ENCODE data around the gene DEFB128.
A peak's percentile ranks its signal among the peaks of the same experiment; 100 is the strongest.
"Not testable (repeated sequence)": the region's sequence is repeated elsewhere in the genome, so short reads cannot be mapped to it uniquely, and the experiment has no call there.

DEFB128 gene

DNA sequence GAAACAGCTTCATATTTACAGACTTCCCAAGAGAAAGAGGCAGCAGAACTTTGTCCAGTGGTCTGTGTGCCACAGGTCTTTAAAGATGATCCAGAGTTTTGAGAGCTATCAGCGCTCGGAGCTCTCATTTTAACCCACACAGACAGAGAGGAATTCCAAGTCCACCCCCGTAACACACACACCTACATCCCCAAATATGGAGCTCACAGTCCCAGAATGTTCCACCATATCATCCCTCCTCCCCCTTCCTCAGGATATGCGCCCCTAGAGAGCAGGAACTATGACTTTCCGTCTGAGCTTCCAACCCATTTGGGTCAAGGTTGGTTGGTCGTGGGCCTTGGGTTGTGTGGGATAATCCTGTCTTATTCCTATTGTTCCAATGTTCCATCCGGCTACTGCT, at the start of gene DEFB128:
TSS of gene DEFB128 (minus strand) at position 101 of the 400 bp plus-strand sequence. CDS start at position 13, 88 bp downstream.
- no peak for DNase-seq

DNA sequence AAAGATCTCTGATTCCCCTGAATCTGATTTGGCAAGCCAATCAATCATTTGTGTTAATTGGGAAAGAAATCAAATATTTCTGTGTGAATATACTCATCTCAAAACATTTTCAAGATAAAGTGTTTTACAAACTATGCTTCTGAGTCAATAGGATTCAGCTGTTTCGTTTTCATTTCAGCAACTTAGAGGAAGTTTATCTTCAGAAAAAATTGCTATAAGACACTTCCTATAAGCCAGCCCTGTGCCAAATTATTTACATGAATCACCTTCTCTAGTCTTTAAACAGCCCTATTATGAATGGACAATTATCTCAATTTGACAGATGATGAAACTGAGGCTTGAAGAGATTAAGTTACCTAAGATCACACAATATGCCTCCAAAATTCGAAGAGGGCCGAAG, 48.4 kb upstream of the DEFB128 start:
- no peak for DNase-seq

DNA sequence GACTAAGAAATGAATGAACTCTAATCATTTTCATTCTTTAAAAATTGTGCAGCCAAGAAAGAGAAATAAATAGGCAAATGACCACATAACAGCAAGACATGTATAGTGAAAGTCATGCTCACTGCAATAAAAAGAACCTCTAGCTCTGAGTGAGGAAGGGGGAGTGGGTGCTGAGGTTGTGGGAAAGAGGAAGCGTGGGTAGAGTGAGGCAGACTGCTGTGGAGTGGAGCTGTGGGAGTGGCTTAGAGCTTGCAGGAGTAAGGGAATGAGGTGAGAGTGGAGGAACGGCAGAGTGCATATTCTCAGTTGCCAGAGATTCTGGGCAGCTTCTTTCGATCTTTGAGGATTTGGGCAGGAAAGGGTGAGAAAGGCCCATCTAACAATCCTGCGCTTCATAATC, 48.0 kb upstream of the DEFB128 start:
- peak in 1 of 2 donors; percentile 22 for DNase-seq

DNA sequence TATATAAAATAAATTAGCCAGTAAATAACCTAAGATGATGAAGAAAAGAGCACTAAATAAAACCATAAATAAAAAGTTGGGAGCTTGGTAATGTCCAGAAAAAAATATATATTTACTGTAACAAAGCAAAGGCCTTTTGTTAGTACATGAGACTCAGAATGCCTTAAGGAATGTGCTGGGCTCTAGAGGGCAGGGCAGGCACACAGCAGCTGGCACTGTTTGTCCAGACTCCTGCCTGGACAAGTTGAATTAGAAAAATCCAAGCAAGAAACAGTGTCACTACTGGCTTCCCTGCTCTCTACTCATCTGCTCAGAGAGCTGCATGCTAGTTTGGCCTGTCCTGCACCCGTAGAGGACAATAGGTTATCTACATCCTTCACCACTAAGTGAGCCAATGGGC, 46.4 kb upstream of the DEFB128 start:
- peak in 1 of 2 donors; percentile 6 for DNase-seq

DNA sequence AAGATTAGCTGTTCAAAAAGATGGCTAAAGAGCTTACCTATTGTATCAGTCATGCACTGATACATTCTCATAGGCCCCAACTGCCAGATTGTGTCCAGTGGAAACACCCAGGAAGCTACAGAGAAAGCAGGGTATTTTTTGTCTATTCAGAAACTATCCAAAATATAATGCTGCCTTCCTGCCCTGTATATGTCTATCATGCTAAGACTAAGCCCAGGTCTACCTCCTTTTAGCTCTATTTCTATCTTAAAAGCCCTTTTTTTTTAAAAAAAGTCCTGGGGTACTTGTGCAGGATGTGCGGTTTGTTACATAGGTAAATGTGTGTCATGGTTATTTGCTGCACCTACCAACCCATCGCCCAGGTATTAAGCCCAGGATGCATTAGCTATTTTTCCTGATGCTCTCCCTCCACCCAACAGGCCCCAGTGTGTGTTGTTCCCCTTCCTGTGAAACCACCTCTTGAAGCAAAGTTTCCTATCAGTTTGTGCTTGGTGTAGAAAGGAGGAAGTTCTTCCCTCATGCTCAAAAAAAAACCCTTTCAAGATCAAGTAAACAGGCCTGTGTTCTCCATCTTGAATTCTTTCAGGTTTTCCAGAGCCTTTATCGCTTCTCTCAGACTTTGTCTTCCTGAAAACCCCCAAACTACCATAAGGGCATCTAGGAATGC, 38.1 kb upstream of the DEFB128 start:
- DNase-seq: peak in 1 of 2 donors; percentile 14

DNA sequence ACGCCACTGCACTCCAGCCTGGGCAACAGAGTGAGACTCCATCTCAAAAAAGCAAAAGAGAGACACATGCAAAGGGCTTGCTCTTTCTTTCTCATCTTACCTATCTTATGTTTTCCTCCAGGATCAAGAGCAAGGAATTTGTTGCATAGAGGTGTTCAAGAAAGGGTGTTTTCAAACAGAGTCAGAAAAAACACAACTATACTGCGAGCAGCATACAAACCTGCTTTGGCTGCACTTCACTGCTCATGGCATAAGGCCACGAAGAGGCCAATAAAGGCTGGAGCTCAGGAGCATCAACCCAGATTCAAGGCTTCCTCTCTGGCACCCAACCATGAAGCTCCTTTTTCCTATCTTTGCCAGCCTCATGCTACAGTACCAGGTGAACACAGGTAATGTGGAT, 37.4 kb upstream of the DEFB128 start, which contains the start of gene DEFB129:
TSS of gene DEFB129 (plus strand) at position 301 of the 400 bp plus-strand sequence. CDS start at position 332, 31 bp downstream.
- DNase-seq: no peak

DNA sequence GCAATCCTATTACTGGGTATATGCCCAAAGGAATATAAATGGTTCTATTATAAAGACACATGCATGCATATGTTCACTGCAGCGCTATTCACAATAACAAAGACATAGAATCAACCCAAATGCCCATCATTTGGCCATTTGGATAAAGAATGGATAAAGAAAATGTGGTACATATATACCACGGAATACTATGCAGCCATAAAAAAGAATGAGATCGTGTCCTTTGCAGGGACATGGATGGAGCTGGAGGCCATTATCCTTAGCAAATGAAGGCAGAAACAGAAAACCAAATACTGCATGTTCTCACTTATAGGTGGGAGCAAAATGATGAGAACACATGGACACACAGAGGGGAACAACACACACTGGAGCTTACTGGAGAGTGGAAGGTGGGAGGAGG, 36.4 kb upstream of the DEFB128 start:
- not testable (repeated sequence) for DNase-seq

DNA sequence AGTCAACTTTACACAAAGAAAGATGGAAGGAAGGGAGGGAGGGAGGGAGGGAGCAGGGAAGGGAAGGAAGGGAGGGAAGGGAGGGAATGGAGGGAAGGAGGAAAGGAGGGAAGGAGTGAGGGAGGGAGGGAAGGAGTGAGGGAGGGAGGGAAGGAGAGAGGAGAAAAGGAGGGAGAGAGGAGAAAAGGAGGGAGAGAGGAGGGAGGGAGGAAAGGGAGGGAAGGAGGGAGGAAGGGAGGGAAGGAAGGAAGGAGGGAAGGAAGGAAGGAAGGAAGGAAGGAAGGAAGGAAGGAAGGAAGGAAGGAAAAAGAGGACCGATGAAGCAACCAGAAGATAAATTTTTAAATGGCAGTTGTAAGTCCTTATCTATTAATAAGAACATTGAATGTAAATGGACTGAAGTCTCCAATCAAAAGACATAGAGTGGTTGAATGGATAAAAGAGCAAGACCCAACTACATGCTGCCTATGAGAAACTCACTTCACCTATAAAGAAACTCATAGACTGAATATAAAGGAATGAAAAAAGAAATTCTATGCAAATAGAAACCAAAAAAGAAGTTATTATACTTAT, 31.8 kb upstream of the DEFB128 start:
- no peak for DNase-seq

DNA sequence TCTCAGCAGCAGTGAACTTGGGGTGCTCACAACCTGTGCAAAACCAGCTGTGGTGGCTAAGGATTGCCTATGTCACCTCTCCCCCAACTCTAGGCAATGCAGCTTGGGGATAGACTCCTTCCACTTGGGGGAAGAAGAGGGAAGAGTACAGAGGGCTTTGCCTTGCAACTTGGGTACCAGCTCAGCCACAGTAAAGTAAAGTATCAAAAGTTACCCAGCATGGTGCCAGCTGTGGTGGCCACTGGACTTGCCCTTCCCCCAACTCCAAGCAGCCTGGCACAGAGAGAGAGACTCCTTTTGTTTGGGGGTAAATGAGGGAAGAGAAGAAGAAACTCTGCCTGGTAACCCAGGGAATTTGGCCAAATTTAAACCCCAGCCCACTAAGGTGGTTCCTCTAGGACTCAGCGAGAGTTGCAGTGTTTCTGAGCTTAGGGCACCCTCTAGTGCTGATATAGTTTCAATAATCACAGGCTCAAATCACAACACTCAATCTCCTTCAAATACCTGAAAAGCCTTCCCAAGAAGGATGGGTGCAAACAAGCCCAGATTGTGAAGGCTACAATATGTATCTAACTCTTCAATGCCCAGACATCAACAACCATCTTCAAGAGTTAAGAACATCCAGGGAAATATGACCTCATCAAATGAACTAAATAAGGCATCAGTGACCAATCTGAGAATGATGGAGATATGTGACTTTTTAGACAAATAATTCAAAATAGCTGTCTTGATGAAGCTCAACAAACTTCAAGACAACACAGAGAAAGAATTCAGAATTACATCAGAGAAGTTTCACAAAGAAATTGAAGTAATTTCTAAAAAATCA, 30.0 kb upstream of the DEFB128 start:
- DNase-seq: no peak

DNA sequence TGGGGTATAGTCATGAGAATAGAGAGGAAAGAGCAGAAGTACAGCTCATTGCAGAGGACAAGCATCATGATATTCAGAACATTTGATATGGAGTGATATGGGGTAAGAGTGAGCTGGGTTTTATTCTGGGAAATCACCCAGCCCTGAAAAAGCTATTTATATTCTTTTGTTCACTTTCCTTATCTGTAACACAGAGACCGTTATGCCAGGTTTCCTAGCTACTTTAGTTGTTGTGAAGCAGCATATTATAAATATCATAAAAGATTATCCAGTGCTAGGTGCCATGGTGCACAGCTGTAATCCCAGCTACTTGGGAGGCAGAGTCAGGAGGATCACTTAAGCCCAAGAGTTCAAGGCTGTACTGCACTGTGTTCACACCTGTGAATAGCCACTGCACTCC, 27.8 kb upstream of the DEFB128 start:
- DNase-seq: no peak

DNA sequence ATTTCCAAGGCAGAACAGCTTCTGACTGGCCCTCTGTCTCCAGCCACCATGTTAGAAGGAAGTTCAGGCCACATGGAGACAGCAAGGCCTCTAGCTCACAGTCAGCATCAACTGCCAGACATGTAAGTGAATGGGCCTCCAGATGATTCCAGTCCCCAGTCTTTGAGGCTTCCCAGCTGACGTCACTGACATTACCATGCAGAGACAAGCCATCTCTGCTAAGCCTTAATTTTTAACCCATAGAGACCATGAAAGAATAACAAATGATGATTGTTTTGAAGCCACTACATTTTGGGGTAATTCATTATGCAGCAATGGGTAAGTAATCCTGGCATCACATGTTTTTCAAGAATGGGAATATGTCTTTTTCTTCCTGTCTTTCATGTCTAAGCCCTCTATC, 26.3 kb upstream of the DEFB128 start:
- DNase-seq: no peak

DNA sequence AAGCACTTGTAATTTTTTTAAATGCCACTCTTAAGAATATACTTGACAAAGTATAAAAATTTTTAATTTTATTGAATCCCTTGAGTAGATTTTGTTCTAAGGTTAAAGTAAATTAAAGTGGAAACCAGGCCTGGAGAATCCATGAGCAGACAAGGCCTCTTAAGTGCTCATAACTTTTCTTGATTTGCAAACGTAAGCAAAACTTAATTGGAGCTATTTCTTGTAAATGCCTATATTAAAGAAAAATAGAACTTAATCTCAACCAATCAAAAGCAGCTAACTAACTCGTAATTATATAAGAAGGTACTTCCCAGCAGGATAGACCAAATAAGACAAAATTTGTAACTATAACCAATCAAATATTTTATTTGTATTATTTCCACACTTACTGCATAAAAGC, 24.9 kb upstream of the DEFB128 start:
- DNase-seq: no peak

DNA sequence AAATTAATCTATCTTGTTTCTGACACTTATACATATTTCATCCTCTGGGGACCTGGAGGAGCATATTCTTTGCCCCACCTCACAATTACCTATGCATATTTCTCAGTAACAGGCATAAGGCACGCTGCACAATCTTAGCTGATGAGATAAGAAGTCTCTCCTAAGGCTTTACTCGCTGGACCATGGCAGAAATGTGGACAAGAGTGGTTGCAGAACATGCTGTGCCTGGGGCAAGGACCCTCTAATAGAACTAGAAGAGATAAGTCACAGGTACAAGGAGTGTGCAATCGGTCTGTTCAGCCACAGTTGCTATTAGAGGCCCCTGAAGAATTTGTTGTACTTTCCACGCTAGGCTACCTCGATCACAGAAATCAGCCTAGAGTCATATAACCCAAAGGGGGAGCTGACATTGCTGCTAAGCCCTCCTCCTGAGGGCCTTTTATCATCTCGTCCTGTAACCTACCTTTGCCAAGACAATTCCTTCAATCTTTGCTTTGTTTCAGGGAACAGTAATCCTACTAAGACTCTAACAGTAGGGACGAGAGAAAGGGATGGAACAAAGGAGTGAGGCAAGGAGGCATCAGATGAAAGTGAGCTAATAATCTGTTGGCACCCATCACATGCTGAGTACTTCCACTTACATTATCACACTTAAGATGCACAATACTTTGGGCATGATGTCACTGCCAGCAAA, 21.4 kb upstream of the DEFB128 start:
- DNase-seq: no peak

DNA sequence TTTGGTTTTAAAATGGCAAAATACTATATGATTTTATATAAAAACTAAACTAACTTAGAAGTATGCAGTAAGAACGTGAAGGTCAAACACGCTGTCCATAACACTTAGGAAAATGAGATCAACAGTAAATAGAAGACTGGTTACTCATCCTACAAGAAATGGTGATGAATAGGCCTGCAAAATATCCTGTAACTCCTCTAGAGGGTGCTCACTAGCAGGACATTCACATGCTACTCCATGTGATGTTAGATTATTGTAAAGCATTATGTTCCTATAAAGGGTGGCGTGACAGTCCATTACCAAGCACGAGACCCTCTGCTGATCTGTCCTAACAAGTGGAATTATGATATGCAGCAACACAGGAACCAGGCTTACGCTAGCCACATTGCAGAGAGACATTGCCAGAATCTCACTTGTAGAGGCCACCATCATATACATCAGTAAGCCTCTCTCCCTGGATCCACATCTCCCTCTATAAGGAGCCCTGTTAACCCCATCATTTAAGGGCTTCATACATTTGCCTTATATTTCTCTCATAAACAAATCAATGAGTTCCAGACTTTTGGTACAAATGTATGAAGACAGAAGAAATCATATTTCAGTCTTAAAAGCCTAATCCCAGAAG, 19.5 kb upstream of the DEFB128 start:
- DNase-seq: peak in 1 of 2 donors; percentile 13

DNA sequence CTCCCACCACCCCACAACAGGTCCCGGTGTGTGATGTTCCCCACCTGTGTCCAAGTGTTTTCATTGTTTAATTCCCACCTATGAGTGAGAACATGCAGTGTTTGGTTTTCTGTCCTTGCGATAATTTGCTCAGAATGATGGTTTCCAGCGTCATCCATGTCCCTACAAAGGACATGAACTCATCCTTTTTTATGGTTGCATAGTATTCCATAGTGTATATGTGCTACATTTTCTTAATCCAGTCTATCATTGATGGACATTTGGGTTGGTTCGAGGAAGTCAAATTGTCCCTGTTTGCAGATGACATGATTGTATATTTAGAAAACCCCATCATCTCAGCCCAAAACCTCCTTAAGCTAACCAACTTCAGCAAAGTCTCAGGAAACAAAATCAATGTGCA, 14.1 kb upstream of the DEFB128 start:
- not testable (repeated sequence) for DNase-seq

DNA sequence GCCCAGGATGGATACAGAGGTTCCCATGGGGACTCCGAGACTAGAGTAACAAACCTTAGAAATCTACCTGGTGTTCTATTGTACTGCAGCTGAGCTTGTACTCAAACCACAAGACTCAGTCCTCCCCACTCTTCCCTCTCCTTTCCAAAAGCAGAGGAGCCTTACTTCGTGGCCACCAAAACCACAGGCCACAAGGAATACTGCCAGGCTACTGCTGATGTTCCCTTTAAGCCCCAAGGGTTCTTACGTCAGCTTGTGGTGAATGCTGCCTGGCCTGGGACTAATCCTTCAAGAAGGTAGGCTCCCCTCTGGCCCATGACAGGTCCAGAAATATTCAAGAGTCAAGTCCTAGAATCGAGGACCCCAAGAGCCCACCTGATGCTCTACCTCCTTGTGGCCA, 10.5 kb upstream of the DEFB128 start:
- no peak for DNase-seq

DNA sequence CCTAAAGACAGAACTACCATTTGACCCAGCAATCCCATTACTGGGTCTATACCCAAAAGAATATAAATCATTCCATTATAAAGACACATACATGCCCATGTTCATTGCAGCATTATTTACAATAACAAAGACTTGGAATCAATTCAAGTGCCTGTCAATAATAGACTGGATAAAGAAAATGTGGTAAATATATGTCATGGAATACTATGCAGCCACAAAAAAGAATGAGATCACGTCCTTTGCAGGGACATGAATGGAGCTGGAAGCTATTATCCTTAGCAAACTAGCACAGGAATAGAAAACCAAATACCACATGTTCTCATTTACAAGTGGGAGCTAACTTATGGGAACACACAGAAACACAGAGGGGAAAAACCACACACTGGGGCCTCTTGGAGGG, 8.7 kb upstream of the DEFB128 start:
- DNase-seq: no peak

DNA sequence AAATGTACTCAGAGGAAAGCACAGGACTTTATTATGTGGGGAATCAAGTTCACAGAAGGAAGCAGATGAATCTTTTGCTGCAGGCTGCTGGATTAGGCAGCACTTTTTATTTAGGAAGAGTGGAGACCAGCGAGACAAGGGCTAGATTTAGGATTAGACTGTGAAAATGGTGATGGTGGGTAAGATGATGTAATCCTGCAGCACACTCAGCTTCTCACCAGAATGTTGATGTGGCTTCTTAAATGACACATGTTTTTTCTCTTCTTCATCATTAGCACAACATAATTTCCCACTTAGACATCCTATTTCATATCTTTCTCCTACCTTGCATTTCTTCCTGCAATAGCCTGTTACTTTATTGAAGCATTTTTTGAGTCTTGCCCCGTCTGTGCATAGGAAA, 1.8 kb downstream of the DEFB128 start:
- no peak for DNase-seq

DNA sequence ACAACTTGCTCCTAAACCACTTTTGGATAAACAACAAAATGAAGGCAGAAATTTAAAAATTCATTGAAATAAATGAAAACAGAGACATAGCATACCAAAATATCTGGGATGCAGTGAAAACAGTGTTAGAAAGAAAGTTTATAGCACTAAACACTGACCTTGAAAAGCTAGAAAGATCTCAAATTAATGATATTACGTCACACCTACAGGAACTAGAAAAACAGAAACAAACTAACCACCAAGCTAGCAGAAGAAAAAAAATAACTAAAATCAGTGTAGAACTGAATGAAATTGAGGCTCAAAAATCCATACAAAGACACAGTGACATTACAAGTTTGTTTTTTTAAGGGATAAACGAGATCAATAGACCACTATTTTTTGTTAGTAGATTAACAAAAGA, 5.2 kb downstream of the DEFB128 start:
- DNase-seq: no peak

DNA sequence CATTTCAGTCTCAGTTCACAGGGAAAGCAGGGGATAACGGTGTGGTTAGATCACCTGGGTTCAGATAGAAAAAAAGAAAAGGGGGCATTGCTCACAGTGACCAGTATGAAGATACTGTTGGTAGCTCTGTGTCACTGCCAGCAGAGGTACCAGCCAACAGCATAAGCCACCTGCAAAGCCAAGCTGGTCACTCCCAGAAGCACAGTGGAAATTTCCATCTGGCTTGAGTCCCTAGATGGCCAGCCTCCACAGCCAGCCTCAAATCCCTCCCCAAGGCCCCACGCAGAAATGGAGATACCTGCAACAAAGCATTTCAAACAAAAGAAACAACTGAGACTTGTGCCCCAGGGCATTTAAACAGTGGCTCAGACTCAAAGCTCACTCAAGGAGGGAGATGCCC, 20.6 kb downstream of the DEFB128 start:
- DNase-seq: no peak

DNA sequence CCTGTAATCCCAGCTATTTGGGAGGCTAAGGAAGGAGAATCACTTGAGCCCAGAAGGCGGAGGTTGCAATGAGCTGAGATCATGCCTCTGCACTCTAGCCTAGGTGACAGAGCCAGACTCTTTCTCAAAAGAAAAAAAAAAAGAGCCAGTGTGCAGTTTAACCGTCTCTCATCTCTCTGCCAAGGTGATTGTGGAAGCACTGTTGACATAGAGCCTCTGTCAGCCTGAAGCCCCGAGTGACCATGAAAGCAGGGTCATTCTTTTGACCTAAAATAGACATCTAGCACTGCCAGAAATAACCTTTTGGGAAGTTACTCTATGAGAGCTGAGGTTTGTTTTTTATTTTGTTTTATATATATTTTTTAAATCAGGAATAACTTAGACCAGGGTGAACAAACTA, 24.9 kb downstream of the DEFB128 start:
- DNase-seq: no peak

DNA sequence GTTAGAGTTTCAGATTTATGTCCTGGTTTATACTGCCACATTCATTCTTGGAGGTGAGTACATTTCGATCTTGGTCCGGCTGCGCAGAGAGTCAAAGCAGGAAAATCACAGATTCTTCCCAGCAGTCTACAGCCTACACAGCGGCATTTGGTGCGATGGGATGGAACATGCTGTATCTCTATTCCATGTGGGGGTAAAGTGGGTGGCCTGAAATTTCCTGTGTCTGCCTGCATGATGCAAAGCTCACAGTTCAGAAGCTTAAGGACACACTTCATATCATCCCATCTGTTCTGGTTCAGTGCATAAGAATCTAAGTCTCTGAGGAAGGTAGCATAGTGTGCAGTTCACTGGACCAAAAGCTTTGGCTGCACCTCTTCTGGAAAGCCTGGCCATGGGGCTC, 32.4 kb downstream of the DEFB128 start, which contains the start of gene DEFB127:
TSS of gene DEFB127 (plus strand) at position 301 of the 400 bp plus-strand sequence. CDS start at position 392, 91 bp downstream.
- DNase-seq: no peak

DNA sequence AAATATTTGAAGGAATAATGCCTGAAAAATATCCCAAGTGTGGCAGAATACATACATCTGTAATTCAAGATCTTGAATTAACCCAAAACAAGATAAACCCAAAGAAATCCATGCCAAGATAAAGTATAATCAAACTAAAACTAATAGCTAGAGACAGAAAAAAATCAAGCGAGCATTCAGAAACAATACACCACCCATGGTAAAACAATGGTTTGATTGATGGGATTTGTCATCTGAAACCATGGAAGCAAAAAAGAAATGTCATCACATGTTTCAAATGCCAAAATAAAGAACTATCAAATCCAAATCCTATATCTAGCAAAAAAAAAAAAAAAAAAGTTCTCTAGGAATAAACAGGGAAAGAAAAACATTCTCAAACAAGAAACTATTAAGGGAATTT, 37.4 kb downstream of the DEFB128 start:
- DNase-seq: no peak
